ENCODE results near the gene TSSK3. TPM values are rescaled to one million over a fixed set of nuclear protein-coding genes. Genes with fewer than 3 reads are reported as not detected.
"Not testable (repeated sequence)": the region's sequence is repeated elsewhere in the genome, so short reads cannot be mapped to it uniquely, and the experiment has no call there.

Gene TSSK3
- total RNA-seq, 1 experiment from 2014 or later: not detected

DNA sequence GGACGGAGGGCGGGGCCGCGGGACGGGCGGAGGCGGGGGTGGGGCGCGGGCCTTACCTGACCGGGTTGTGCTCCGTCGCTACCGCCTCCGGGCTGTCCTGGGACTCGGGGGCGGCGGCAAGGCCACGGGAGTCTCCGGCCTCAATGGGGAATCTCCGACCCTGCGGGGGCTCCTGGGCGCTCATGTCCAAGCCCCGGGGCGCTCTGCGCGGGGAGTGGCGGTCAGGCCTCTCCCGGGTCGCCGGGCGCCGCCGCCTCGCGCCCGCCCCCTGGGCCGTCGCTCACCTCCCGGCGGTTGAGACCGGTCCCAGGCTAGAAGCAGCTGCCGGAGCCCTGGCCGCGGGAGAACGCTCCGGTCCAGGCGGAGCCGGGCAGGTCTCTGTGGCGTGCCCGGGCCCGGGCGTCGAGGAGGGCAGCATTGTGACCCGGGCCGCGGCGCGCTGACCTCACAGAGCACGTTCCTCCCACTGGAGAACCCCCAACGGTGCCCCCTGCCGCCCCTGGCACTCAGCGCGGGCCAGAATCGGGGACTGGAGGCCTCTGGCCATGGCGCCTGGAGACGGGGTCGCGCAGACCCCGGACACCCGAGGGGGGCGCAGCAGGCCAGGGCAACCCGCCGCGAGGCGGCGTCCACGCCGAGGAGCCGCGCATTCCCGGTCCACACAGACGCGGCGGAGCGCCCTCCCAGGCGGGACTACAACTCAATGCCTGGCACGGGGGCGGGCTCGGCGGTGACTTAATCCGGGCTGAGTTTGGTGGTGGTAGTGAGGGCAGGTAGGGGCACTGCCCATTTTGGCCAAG, 465 bp upstream of the TSSK3 start:
- DNase-seq (ENCODE audit: low read depth): peak; percentile 54

GRCh38 chr1:32363713-32364112, 1.4 kb downstream of the TSSK3 start:
- DNase-seq (ENCODE audit: low read depth): no peak

GRCh38 chr1:32364836-32365235, 2.5 kb downstream of the TSSK3 start:
- no peak for DNase-seq (ENCODE audit: low read depth)

GRCh38 chr1:32365445-32365844, 3.1 kb downstream of the TSSK3 start:
- DNase-seq (ENCODE audit: low read depth): no peak

GRCh38 chr1:32367912-32368635, 5.7 kb downstream of the TSSK3 start:
- DNase-seq (ENCODE audit: low read depth): no peak

GRCh38 chr1:32372149-32372756, 9.9 kb downstream of the TSSK3 start:
- DNase-seq (ENCODE audit: low read depth): no peak

DNA sequence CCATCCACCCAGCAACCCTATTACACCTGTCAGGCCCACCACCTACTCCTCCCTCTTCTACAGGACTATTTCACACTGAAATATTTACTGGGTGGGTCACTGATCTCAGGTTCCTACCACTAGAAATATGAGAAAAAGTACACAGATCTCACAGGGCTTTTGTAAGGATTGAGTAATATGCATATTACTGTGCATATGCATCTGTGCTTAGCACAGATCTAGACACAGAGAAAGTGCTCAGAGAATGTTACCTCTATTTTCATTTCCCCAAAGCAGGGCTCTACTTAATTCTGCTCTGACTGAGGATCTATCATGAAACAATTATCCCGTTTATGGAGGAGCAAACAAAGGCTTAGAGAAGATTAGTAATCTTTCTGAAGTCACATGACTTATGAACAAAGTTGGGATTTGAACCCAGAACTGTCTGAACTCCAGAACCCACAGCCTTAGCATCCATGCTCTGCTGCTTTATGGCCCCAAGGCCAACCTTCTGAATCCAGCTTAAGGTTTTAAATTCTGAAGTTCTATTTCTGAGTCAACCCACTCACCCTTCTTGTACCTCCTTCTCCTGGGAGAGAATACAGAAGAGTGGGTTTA, 11.8 kb downstream of the TSSK3 start:
- no peak for DNase-seq (ENCODE audit: low read depth)

DNA sequence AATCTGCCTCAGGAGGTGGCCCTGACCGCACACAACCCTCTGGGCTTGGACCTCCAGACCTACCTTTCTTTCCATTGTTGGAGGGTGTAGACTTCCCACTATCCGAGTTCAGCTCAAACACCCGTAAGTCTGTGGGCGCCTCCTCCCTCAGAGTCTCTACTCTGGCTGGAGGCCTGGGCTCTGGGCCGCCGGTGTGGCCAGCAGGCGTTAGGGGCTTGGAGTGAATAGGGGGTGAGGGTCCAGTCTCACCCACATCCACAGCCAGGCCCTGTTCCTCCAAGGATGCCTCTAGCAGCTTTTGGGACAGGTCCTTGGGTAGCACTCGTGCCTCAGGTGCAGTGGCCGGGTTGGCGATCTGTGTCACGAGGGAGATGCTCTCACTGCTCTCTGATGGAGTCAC, 13.9 kb downstream of the TSSK3 start:
- no peak for DNase-seq (ENCODE audit: low read depth)

DNA sequence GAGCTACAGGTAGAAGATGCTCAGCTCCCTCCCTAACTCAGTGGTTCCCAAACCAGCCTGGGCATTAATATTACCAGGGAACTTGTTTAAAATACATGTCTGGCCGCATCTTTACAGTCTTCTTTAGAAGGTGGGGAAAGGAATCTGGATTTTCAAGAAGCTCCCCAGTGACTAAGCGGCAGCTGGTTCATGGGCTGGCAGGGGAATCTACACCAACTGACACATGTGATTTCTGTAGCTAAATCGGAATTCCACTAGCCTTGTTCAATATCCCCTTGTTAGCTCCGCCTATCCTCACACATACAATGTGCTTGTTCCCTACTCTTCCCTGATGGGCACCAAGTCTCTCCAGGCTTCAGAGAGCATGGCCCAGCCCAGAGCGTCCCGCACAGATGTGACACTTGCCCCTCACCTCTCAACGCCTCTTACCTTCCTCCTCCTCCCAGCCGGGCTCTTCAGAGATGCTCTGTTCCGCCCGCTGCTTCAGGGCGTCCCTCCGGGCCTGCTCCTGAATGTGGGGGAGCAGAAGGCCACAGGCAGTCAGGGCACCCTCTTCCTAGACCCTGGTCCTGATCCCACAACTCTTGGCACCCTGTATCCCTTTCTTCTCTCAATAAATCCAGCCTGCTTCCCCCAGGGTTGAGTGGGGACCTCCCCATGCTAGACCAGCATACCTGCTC, 15.3 kb downstream of the TSSK3 start:
- no peak for DNase-seq (ENCODE audit: low read depth)

DNA sequence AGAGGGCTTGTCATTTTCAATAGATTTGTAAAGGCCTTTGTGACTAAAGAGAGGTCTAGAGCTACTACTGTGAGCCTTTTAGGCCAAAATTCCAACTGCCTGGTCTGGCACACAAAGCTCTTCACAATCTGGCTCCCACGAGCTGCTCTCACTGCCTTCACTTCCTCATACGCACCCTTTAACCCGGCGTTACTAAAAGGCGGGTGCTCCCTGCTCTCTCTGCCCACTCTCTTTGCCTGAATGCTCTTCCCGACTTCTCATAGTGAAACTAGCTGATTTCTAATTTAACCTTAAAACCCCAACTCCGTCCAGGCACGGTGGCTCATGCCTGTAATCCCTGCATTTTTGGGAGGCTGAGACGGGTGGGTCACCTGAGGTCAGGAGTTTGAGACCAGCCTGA, 17.7 kb downstream of the TSSK3 start:
- DNase-seq (ENCODE audit: low read depth): no peak

GRCh38 chr1:32386676-32387392, 24.5 kb downstream of the TSSK3 start:
- DNase-seq (ENCODE audit: low read depth): no peak

GRCh38 chr1:32388641-32389040, 26.3 kb downstream of the TSSK3 start:
- DNase-seq (ENCODE audit: low read depth): no peak

- DNase-seq (ENCODE audit: low read depth): no peak
Measured at GRCh38 chr1:32390904-32391870, 28.8 kb downstream of the TSSK3 start.

GRCh38 chr1:32392325-32392724, 30.0 kb downstream of the TSSK3 start:
- DNase-seq (ENCODE audit: low read depth): no peak

GRCh38 chr1:32393136-32393535, 30.8 kb downstream of the TSSK3 start:
- no peak for DNase-seq (ENCODE audit: low read depth)

DNA sequence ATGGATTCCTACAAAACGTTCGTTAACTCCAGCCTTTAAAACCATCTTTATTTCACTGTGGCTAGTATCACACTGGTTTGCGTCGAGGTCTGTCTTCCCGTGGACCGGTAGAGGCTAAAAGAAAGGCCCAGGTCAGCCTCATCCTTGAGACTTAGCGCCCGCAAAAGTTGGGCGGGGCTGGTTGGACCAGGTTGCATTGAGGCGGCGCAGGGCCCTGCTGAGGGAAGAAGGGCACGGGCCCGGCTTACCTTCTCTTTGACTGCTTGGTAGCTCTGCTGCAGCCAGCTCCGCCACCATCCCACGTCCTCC, 31.4 kb downstream of the TSSK3 start:
- no peak for DNase-seq (ENCODE audit: low read depth)

DNA sequence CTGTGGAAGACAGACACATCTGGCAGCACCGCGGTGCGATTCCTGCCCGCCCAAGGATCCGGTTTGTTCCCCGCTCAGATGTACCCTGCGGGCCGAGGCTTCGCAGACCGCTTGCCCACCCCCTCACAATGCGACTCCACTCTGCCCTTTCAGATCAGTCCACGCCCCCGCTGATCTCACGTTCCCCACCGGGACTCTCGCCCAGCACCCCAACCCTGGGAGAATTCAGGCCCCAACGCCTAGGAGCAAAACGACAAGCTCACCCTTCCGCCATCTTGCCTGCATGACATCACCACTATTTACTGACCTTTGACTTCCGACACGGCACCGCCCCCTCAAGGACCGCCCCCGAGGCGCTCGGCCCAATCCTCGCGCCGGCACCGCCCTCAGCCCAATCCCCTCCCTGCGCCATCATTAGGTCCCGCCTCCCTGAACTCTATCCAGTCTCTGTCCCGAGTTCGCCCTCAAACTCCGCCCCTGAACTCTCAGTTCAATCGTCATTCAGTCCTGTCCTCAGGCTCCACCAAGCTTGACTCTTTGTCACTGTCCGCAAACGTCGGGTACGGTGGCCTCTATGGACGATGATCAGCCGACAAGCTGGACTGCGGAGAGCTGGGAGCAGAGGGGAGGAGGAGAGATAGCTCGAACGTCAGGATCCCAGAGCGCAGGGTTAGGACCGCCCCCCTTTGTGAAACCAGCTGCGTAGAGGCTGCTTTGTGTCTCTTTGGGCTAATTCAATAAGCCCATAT, 32.0 kb downstream of the TSSK3 start, which contains the start of gene BSDC1:
Gene BSDC1 (minus strand): TSS at position 301 of the 749 bp plus-strand sequence. CDS start 27 bp downstream, at position 274.
- DNase-seq (ENCODE audit: low read depth): peak; percentile 99

- DNase-seq (ENCODE audit: low read depth): no peak
Measured at GRCh38 chr1:32394890-32395432, 32.6 kb downstream of the TSSK3 start.

- not testable (repeated sequence) for DNase-seq (ENCODE audit: low read depth)
Measured at GRCh38 chr1:32396524-32396923, 34.2 kb downstream of the TSSK3 start.

Data from Daoy (cell line).